Lower lobe of right lung (tissue), 2 donors: ENCODE data around the gene TNFAIP8L1. TPM values are rescaled to one million over a fixed set of nuclear protein-coding genes. Genes with fewer than 3 reads are reported as not detected.
A peak's percentile ranks its signal among the peaks of the same experiment; 100 is the strongest.

Experiments
- ATAC-seq, 2 donors: fragments of 200-7000 bp; cut with Tn5 transposase; one replicate each; pipeline ENCODE4 v1.9.1; 2020 to 2022; ENCODE audit warnings: mild to moderate bottlenecking in 2 of 2, moderate library complexity in 2 of 2
- DNase-seq: peaks from one replicate; pipeline ENCODE4 v3.0.0-alpha.2; 2020
- H3K27ac ChIP-seq: fragments of 200-600 bp; one replicate; pipeline ENCODE4 v1.8.0; 2022
- H3K27me3 ChIP-seq: fragments of 200-600 bp; one replicate; pipeline ENCODE4 v1.8.0; 2022; ENCODE audit warnings: low read depth
- H3K36me3 ChIP-seq: fragments of 200-600 bp; one replicate; pipeline ENCODE4 v1.8.0; 2022; ENCODE audit warnings: mild to moderate bottlenecking
- H3K4me1 ChIP-seq: fragments of 200-600 bp; one replicate; pipeline ENCODE4 v1.8.0; 2022
- H3K4me3 ChIP-seq: fragments of 200-600 bp; one replicate; pipeline ENCODE4 v1.8.0; 2022; ENCODE audit warnings: mild to moderate bottlenecking
- H3K9me3 ChIP-seq: fragments of 200-600 bp; one replicate; pipeline ENCODE4 v1.8.0; 2022
- intact Hi-C: fragments of 100-400 bp; cut with DNase I; formaldehyde crosslinking; loops from one replicate; pipeline ENCODE4 v1.11.0; 2022
- total RNA-seq: library from RNA; stranded (reverse); fragmentation: NEBNext Ultra II Directional; extraction: Animal tissue kit (Norgen Biotek cat#: 25700); gene quantifications from one replicate; pipeline ENCODE4 v1.2.1, GENCODE V29; 2021
- TF ChIP-seq, protein P1 (sequence below): fragments of 200-600 bp; IDR thresholded peaks from one replicate; pipeline ENCODE4 v1.8.0; 2022; ENCODE audit warnings: antibody characterized with exemption, mild to moderate bottlenecking
- donor health status: DM: no; HTN: yes; CAD: no; lungs with severe emphysema.

The TNFAIP8L1 gene
- total RNA-seq, 1 donor from 2014 or later = 11.2 TPM

DNA sequence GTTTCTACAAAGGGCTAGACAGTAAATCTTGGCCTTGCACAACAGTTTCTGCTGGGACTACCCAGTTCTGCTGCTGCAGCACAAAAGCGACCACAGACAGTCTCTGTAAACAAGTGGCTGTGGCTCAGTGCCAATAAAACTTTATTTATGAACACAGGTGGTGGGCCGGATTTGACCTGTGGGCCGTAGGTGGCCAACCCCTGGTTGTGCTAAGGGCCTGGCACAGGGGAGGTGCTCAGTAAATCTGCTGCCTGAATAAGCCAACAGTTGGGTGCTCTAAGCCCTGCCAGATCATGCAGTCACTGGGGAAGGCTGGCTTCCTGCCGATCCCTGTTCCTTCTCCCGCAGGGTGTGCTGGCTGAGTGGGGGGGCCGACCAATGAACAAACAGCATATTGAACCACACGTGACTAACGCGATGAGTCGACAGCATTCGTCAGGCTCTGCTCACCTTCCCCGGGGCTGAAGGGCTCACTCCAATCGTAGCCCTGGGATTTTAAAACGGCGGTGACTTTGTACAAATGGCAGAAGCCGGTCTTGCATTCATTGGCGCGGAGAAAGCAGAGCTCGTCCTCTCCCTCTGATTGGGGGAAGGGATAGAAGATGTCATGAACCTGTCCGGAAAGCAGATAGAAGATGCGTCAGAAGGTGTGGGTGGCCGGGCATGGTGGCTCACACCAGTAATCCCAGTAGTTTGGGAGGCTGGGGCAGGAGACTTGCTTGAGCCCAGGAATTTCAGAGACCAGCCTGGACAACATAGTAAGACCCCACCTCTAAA lies 55.1 kb downstream of the TNFAIP8L1 start:
- H3K4me1 ChIP-seq = peaks cover 7% of the 10 kb centered on the region
- TF ChIP-seq, protein P1, sequence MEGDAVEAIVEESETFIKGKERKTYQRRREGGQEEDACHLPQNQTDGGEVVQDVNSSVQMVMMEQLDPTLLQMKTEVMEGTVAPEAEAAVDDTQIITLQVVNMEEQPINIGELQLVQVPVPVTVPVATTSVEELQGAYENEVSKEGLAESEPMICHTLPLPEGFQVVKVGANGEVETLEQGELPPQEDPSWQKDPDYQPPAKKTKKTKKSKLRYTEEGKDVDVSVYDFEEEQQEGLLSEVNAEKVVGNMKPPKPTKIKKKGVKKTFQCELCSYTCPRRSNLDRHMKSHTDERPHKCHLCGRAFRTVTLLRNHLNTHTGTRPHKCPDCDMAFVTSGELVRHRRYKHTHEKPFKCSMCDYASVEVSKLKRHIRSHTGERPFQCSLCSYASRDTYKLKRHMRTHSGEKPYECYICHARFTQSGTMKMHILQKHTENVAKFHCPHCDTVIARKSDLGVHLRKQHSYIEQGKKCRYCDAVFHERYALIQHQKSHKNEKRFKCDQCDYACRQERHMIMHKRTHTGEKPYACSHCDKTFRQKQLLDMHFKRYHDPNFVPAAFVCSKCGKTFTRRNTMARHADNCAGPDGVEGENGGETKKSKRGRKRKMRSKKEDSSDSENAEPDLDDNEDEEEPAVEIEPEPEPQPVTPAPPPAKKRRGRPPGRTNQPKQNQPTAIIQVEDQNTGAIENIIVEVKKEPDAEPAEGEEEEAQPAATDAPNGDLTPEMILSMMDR = no peak
- no peak overlapping the region for H3K4me3 ChIP-seq
- ATAC-seq = no peak
- H3K36me3 ChIP-seq = peaks cover 94% of the 10 kb centered on the region
- intact Hi-C loops = no loop called here
- H3K27ac ChIP-seq = no peak overlapping the region
- H3K27me3 ChIP-seq = no peaks in the 10 kb centered on the region
- DNase-seq = no peak
- H3K9me3 ChIP-seq = no peaks in the 10 kb centered on the region

DNA sequence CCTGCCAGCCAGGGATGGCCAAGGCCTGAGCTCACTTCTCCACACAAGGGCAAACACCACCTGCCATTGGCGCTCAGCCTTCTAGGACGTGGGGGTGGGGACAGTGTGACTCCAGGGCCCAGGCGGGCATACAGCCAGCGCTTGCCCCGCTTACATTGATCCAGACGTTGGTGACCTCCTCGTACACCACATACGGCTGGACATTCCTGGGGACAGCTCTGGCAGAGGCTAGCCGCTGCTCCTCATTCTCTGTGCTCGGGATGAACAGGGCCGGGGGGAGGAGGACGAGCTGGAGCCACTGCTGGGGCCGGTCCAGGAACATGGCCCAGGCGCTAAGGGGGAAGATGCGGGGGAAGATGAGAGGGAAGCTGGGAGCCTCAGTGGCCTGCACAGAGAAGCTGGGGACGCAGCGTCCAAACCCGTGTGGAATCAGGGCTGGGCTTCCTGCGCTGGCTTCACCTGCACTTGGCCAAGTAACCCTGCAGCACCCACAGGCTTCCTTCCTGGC lies 56.0 kb downstream of the TNFAIP8L1 start:
- Histone ChIP-seq H3K4me3 (no peak overlapping the region), H3K4me1 (peaks cover 7% of the 10 kb centered on the region), H3K36me3 (peaks cover 94% of the 10 kb centered on the region), H3K27ac (peak overlapping the region; percentile 11), H3K9me3 (no peaks in the 10 kb centered on the region), H3K27me3 (no peaks in the 10 kb centered on the region)
- TF ChIP-seq, protein P1 = no peak
- intact Hi-C loops = no loop called here
- DNase-seq (no peak), ATAC-seq (no peak)

DNA sequence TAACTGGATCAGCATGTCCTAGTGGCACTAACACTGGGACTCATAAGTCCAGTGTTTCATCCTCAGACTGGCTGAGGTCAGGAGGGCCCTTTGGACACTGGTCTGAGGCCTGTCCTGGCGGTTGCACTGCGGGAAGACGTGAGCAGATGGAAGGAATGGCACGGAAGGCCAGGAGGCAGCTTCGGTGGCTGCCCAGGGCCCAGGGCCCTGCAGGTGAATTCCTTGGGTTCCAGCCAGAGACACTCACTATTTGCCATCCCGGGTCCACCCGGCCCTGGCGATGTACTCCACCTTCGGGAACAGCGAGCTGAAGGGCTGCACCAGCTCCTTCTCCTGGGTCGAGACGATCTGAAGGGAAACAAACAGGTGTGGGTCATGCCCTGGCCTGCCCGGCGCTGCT lies 58.0 kb downstream of the TNFAIP8L1 start:
- ATAC-seq = no peak
- Histone ChIP-seq H3K36me3 (peaks cover 97% of the 10 kb centered on the region), H3K4me1 (peaks cover 10% of the 10 kb centered on the region), H3K27me3 (no peaks in the 10 kb centered on the region), H3K9me3 (no peaks in the 10 kb centered on the region), H3K4me3 (no peak overlapping the region), H3K27ac (no peak overlapping the region)
- intact Hi-C loops = no loop called here
- no peak for DNase-seq
- TF ChIP-seq, protein P1 = no peak

DNA sequence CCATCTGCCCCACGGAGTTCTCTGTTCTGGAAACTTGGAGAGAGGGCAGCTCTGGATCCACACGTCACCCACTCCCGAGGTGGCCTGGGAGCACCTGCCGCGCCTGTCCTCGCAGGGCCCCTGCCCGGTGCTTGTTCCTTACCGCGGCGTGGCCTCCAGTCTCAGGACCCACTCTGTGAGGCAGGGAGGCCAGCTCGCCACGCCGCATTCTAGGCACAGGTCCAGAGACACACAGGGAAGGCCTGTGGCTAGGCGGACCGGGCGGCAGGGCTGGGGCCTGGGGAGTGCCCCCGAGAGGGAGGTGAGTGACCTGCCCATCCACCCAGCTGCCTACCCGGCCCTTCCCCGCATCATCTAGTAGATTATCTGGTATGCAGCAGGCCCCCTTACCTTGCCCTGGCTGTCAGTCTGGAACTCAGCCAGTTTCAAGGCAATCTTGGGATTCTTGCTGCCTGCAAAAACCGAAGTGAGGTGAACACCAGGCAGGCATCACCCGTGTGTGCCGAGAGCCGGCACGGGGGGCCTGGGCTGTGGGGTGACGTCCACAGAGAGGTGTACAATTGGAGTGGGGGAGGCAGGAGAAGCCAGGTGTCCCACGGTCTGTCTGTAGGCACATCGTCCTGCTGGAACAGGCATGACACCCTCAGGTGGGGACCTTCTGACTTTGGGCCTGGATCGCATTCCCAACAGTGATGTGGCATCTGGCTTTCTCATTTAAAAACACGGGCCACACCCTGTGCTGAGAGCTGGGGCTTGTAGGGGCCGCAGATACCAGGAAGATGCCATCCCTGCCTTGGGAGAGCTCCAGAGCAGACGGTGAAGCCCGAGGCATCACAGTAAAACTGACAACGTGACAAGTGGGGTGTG lies 60.7 kb downstream of the TNFAIP8L1 start:
- H3K9me3 ChIP-seq = no peaks in the 10 kb centered on the region
- DNase-seq (no peak), ATAC-seq (no peak)
- peaks cover 17% of the 10 kb centered on the region for H3K4me1 ChIP-seq
- TF ChIP-seq, protein P1 = no peak
- peaks cover 96% of the 10 kb centered on the region for H3K36me3 ChIP-seq
- peak overlapping the region; percentile 3 for H3K27ac ChIP-seq
- intact Hi-C loops = no loop called here
- H3K27me3 ChIP-seq = no peaks in the 10 kb centered on the region
- no peak overlapping the region for H3K4me3 ChIP-seq

DNA sequence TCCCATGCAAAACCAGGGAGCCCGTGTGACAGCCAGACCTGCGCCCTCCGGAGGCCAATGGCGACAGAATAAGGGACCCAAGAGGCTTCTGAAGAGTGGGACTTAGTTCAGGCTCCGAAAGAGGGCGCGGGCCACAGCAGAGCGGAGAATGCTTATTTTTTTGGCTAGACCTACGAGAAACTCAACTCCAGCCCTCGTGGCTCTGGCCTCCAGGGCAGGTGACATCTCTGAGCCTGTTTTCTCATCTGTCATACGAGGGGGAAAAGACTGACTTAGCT lies 61.3 kb downstream of the TNFAIP8L1 start:
- Histone ChIP-seq H3K4me1 (peaks cover 22% of the 10 kb centered on the region), H3K9me3 (no peaks in the 10 kb centered on the region)
- TF ChIP-seq, protein P1 = no peak

More for the DNA sequence above, 61.3 kb downstream of the TNFAIP8L1 start:
- H3K27ac ChIP-seq = peak overlapping the region; percentile 3
- DNase-seq = no peak
- H3K27me3 ChIP-seq = no peaks in the 10 kb centered on the region
- ATAC-seq = no peak
- H3K36me3 ChIP-seq = peaks cover 96% of the 10 kb centered on the region
- H3K4me3 ChIP-seq = no peak overlapping the region
- intact Hi-C loops = no loop called here
